ACHN (cell line): Measurements from ENCODE around the gene ELL2.

Source experiments
- DNase-seq: peaks from one replicate; pipeline ENCODE4 v3.0.0-alpha.2; 2015
- in situ Hi-C: cut with HindIII; loops from 2 replicates; pipeline ENCODE4 v1.10.0; 2017; ENCODE audit warnings: low sequenced_read_pairs, low pct_ligation_motif_present, low pct_unique_long_range_greater_than_20kb

The ELL2 gene

GRCh38 chr5:95899829-95900228, 61.8 kb downstream of the ELL2 start:
- no peak for DNase-seq
- in situ Hi-C loops: no loop called here

- in situ Hi-C loops: no loop called here
- no peak for DNase-seq
These were observed 62.6 kb downstream of the ELL2 start for GRCh38 chr5:95899006-95899405.

GRCh38 chr5:95895771-95896170, 65.9 kb downstream of the ELL2 start:
- no peak for DNase-seq
- in situ Hi-C loops: no loop called here

GRCh38 chr5:95895251-95895650, 66.4 kb downstream of the ELL2 start:
- in situ Hi-C loops: no loop called here
- DNase-seq: no peak

- DNase-seq: peak; percentile 46
- in situ Hi-C loops: no loop called here
These were observed 68.8 kb downstream of the ELL2 start for GRCh38 chr5:95892784-95893354.

GRCh38 chr5:95891499-95891898, 70.2 kb downstream of the ELL2 start:
- DNase-seq: no peak
- in situ Hi-C loops: no loop called here

- in situ Hi-C loops: no loop called here
- no peak for DNase-seq
These were observed 72.6 kb downstream of the ELL2 start for GRCh38 chr5:95889076-95889475.

GRCh38 chr5:95887977-95888376, 73.7 kb downstream of the ELL2 start:
- in situ Hi-C loops: no loop called here
- no peak for DNase-seq

GRCh38 chr5:95886340-95887044, 75.2 kb downstream of the ELL2 start:
- in situ Hi-C loops: no loop called here
- DNase-seq: no peak

GRCh38 chr5:95884511-95884910, 77.1 kb downstream of the ELL2 start:
- in situ Hi-C loops: no loop called here
- no peak for DNase-seq

GRCh38 chr5:95884017-95884325, 77.7 kb downstream of the ELL2 start:
- in situ Hi-C loops: no loop called here
- no peak for DNase-seq

GRCh38 chr5:95883185-95884016, 78.2 kb downstream of the ELL2 start:
- in situ Hi-C loops: no loop called here
- no peak for DNase-seq

- in situ Hi-C loops: no loop called here
- no peak for DNase-seq
These were observed 79.8 kb downstream of the ELL2 start for GRCh38 chr5:95881833-95882232.

- no peak for DNase-seq
- in situ Hi-C loops: no loop called here
These were observed 81.3 kb downstream of the ELL2 start for GRCh38 chr5:95880081-95880926.

GRCh38 chr5:95879661-95880060, 82.0 kb downstream of the ELL2 start:
- in situ Hi-C loops: no loop called here
- DNase-seq: no peak

- in situ Hi-C loops: no loop called here
- no peak for DNase-seq
These were observed 83.0 kb downstream of the ELL2 start for GRCh38 chr5:95878417-95879323.

- DNase-seq: no peak
- in situ Hi-C loops: no loop called here
These were observed 84.9 kb downstream of the ELL2 start for GRCh38 chr5:95876782-95877181.

GRCh38 chr5:95874246-95874645, 87.4 kb downstream of the ELL2 start:
- DNase-seq: no peak
- in situ Hi-C loops: loop anchor here (25.0 kb wide), 1 partner anchor 463 kb away; no protein-coding TSS in a partner anchor
